Measurements from ENCODE around the gene HLF.

The HLF gene

GRCh38 chr17:55363033-55363432 is 98.3 kb downstream of the HLF start:
- no peak for DNase-seq (ENCODE audit: low read depth)

- no peak for DNase-seq (ENCODE audit: low read depth)
Measured at GRCh38 chr17:55366020-55366481, 101.3 kb downstream of the HLF start.

GRCh38 chr17:55368706-55369105 is 103.9 kb downstream of the HLF start:
- no peak for DNase-seq (ENCODE audit: low read depth)
